Pancreas (tissue), 10 donors: ENCODE data around the gene MISP. TPM values are rescaled to one million over a fixed set of nuclear protein-coding genes. Genes with fewer than 3 reads are reported as not detected.

ENCODE experiments used
- ATAC-seq, 4 donors: fragments of 200-7000 bp; cut with Tn5 transposase; one replicate each; pipeline versions ENCODE4 v1.8.0 to v1.9.1; 2020; ENCODE audit warnings: mild to moderate bottlenecking in 4 of 4, moderate library complexity in 4 of 4
- DNase-seq, 6 donors: peaks; one replicate each; pipeline ENCODE4 v3.0.0-alpha.2; 2020
- FAIRE-seq: peaks from 2 replicates; lab custom pipeline; 2012; peaks lifted over from hg19 to GRCh38; lab: Jason Lieb, UNC
- H3K27ac ChIP-seq, 4 donors: fragments of 200-600 bp; sonication (generic); 1 replicate in 3 of 4; 2 replicates in 1 of 4; pipeline versions ENCODE4 v1.5.0 to v1.8.0; 2020
- H3K27me3 ChIP-seq, 4 donors: fragments of 200-600 bp; one replicate each; pipeline ENCODE4 v1.8.0; 2021
- H3K36me3 ChIP-seq, 3 donors: fragments of 200-600 bp; sonication (generic) in 1 of 3; one replicate each; pipeline versions ENCODE4 v1.5.0 to v1.8.0; 2020 to 2021
- H3K4me1 ChIP-seq, 3 donors: fragments of 200-600 bp; one replicate each; pipeline ENCODE4 v1.8.0; 2021
- H3K4me3 ChIP-seq, 4 donors: fragments of 200-600 bp; sonication (generic) in 2 of 4; one replicate each; pipeline versions ENCODE4 v1.5.0 to v1.8.0; 2020 to 2021
- H3K9me3 ChIP-seq, 4 donors: fragments of 200-600 bp; one replicate each; pipeline ENCODE4 v1.8.0; 2021
- WGBS, 2 donors: extraction: QIAGEN DNeasy Blood & Tissue Kit; methylation state at CpG; one replicate each; pipeline ENCODE4 v1.1.7; 2013; 5-methylcytosine and 5-hydroxymethylcytosine counted together
- intact Hi-C, 3 donors: fragments of 100-400 bp; cut with DNase I; formaldehyde crosslinking; loops; one replicate each; pipeline versions ENCODE4 v1.11.1 to v1.14.2; 2022
- polyA plus RNA-seq, 2 donors: library from polyadenylated mRNA; stranded (reverse); fragments of 200-250 nt; gene quantifications; one replicate each; pipeline ENCODE4 v1.2.3, GENCODE V29; 2013
- total RNA-seq, 6 donors: library from RNA; stranded (reverse); fragmentation: NEBNext Ultra II Directional in 4 of 6; extraction: Animal tissue kit (Norgen Biotek cat#: 25700) in 4 of 6; gene quantifications; one replicate each; pipeline versions ENCODE4 v1.2.1 to v1.2.4, GENCODE V29; 2021 to 2023
- TF ChIP-seq, protein P1 (sequence below), 4 donors: fragments of 200-600 bp; sonication (generic) in 3 of 4; IDR thresholded peaks; one replicate each; pipeline versions ENCODE4 v1.5.0 to v1.8.0; 2021; ENCODE audit warnings: antibody characterized with exemption in 4 of 4
- donor health status: healthy with polysubstance abuse.
- donor health status: DM: no; HTN: no; CAD: no; lungs with moderate emphysema.
- donor health status: DM: no; HTN: no; CAD: no.
- donor health status: control.
- donor health status: control.
- donor health status: Bipolar disorder and iron deficiency.
- donor health status: DM: yes; HTN: yes; CAD: no.
- donor health status: DM: no; HTN: no; CAD: no.
- donor health status: DM: no; HTN: no; CAD: no.
- donor health status: DM: yes; HTN: yes; CAD: no.

Gene MISP
- total and polyA plus RNA-seq, 8 donors = 0.63 to 7.5 (median 1.3) TPM

DNA sequence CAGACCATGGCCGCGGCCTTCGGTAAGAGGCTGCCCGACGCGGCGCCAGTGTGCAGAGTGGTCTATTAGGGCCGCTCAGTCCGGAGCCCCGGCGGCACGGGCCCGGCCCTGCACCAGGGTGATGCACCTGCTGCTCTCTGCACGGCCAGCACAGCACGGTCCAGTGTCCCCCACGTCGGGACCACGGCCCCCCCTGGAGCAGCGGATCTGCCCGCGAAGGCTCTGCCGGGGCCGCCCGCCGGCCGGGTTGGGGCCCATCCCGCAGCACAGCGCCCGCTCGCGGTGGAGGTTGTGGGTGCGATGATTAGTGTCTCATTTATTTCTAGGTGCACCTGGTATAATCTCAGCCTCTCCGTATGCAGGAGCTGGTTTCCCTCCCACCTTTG lies 54.2 kb downstream of the MISP start:
- no peak for ATAC-seq
- no peaks in the 10 kb centered on the region for H3K27me3 ChIP-seq
- peaks cover 13 to 64% (median 62%) of the 10 kb centered on the region in 3 donors for H3K36me3 ChIP-seq
- no peak overlapping the region for H3K4me3 ChIP-seq
- no peaks in the 10 kb centered on the region for H3K9me3 ChIP-seq
- H3K4me1 ChIP-seq = peaks cover 19 to 25% (median 20%) of the 10 kb centered on the region in 3 donors
- no peak for FAIRE-seq
- WGBS, 2 donors = 88 to 91% methylated on average over 33 of the region's 33 CpGs
- TF ChIP-seq, protein P1, sequence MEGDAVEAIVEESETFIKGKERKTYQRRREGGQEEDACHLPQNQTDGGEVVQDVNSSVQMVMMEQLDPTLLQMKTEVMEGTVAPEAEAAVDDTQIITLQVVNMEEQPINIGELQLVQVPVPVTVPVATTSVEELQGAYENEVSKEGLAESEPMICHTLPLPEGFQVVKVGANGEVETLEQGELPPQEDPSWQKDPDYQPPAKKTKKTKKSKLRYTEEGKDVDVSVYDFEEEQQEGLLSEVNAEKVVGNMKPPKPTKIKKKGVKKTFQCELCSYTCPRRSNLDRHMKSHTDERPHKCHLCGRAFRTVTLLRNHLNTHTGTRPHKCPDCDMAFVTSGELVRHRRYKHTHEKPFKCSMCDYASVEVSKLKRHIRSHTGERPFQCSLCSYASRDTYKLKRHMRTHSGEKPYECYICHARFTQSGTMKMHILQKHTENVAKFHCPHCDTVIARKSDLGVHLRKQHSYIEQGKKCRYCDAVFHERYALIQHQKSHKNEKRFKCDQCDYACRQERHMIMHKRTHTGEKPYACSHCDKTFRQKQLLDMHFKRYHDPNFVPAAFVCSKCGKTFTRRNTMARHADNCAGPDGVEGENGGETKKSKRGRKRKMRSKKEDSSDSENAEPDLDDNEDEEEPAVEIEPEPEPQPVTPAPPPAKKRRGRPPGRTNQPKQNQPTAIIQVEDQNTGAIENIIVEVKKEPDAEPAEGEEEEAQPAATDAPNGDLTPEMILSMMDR (IDR thresholded peaks at IDR 0.05) = no peak
- no peak overlapping the region for H3K27ac ChIP-seq
- DNase-seq = peak in 1 of 6 donors; percentile 35
- intact Hi-C loops = no loop called here

DNA sequence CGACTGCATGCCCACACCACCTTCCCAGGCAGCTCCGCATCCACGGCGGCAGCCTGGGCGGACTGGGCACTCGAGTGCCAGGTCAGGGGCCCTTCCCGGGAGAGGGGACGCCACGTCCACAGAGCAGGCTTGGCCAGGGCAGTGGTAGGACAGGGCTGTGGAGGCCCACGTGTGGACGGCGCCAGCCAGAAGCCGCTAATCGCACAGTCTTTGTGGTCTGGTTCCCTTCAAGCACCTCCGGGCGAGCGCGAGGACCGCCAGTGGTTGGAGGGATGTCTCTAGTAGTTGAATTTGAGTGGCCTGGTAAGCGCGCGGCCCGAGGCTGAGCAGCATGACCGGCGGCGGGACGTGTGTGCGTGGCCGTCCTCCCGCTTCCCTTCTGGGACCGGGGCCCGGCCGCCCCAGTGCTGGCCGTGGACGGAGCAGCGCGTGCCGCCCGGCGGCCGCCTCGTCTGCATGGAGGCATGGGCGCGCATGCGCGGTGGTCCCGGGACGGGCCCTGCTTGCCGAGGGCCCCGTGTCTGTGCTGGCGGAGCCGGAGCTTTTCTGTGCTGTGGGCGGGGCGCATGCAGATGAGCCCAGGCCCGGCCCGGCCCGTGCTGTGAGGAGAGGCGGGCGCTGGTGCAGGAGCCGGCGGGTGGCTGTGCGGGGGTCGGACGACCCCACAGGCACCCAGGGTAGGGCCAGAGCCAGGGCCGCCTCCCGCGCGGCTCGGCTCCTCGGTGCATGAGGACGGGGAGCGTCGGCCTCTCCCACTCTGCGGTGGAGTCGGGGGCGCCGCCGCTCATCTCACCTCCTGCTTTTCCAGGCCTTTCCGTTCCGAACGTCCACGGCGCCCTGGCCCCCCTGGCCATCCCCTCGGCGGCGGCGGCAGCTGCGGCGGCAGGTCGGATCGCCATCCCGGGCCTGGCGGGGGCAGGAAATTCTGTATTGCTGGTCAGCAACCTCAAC lies 55.0 kb downstream of the MISP start:
- intact Hi-C loops = no loop called here
- peaks cover 20 to 71% (median 69%) of the 10 kb centered on the region in 3 donors for H3K36me3 ChIP-seq
- no peak for ATAC-seq
- peaks cover 12 to 18% (median 13%) of the 10 kb centered on the region in 3 donors for H3K4me1 ChIP-seq
- DNase-seq = peak in 1 of 6 donors; percentile 37
- H3K9me3 ChIP-seq = no peaks in the 10 kb centered on the region
- TF ChIP-seq, protein P1 (IDR thresholded peaks at IDR 0.05) = no peak
- H3K27me3 ChIP-seq = no peaks in the 10 kb centered on the region
- 93 to 94% methylated on average over 74 to 93 of the region's 93 CpGs for WGBS, 2 donors
- no peak overlapping the region for H3K4me3 ChIP-seq
- no peak overlapping the region for H3K27ac ChIP-seq
- FAIRE-seq = no peak

DNA sequence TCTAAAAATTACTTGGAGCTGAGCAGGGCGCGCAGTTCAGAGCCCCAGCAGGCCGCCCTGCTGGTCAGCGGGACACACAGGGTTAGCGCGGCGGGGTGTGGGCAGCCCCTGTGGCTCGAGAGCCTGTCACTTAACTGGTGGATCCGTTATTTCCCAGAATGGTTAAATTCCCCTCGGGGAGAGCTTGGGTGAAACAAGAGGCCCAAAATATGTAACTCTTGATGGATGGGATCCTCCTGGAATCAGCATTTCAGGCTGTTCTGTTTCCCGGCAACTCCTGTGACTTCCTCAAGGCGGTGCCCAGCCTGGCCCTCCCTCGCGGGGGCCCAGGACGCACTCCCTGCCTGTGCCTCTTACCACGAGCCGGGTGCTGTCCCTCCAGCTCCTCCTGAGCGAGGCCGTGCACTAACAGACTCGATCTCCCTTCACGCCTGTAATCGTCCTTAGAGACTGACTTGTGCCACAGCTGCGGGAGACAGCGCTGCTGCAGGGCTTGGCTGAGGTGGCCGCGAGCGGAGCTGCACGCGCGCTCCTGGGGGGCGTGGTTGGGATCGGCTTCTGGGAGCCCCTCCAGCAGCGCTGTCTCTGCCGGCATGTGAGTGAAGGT lies 56.0 kb downstream of the MISP start:
- no peak for FAIRE-seq

DNA sequence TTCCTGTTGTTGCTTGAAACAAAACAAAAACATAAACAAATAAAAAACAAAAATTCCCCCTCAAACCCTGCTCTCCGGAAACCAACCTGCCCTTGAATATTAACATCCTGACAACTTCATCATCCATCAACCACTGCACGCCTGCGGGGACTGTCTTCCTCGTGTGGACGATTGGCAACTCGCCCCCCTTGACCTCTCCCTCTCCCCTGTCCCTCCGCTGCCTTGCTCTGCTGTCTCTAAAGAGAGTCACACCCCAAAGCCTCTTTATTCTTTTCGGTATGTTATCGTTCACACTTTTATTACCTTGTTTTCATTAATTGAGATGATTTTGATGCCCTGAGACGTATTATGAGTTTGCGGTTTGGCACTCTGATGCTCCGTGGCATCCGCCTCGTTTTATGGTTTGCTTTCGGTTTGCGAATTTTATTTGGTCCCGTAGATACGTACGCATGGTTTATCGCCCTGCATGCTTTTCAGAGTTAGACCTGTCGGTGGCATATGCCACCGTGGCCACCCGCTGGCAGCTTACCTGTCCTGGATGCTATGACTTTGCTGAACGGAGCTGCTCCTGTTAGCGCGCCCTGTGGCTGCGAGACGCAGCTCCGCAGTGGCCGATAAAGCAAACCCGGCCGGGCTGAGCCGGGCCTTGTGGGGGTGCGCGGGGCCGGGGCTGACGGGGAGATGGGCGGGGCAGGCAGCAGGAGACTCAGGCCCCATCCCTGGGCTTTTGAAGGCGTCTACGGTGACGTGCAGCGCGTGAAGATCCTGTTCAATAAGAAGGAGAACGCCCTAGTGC lies 56.9 kb downstream of the MISP start:
- WGBS, 2 donors = 91 to 92% methylated on average over 43 to 44 of the region's 44 CpGs
- FAIRE-seq = no peak
- Histone ChIP-seq H3K9me3 (no peaks in the 10 kb centered on the region), H3K27ac (no peak overlapping the region), H3K27me3 (no peaks in the 10 kb centered on the region), H3K36me3 (peaks cover 24 to 83% (median 76%) of the 10 kb centered on the region in 3 donors), H3K4me1 (no peaks in the 10 kb centered on the region), H3K4me3 (no peak overlapping the region)
- intact Hi-C loops = no loop called here
- TF ChIP-seq, protein P1 (IDR thresholded peaks at IDR 0.05) = no peak
- no peak for DNase-seq
- ATAC-seq = no peak

More for the DNA sequence above, 56.0 kb downstream of the MISP start:
- peaks cover 3 to 7% (median 4%) of the 10 kb centered on the region in 3 donors for H3K4me1 ChIP-seq
- no peak overlapping the region for H3K27ac ChIP-seq
- H3K4me3 ChIP-seq = no peak overlapping the region
- TF ChIP-seq, protein P1 (IDR thresholded peaks at IDR 0.05) = no peak
- H3K27me3 ChIP-seq = no peaks in the 10 kb centered on the region
- WGBS, 2 donors = 87 to 88% methylated on average over 34 of the region's 34 CpGs
- H3K36me3 ChIP-seq = peaks cover 24 to 80% (median 76%) of the 10 kb centered on the region in 3 donors
- intact Hi-C loops = no loop called here
- no peak for DNase-seq
- no peaks in the 10 kb centered on the region for H3K9me3 ChIP-seq
- peak in 2 of 4 donors; percentile 9 to 20 for ATAC-seq
